WERI-Rb-1 (cell line): ENCODE measurements around the gene METRN.

ENCODE experiments used
- DNase-seq: peaks from one replicate; pipeline ENCODE4 v3.0.0-alpha.2; 2020
- H3K27ac ChIP-seq: fragments of 250-450 bp; sonication (Bioruptor Pico); 2 replicates; pipeline ENCODE4 v1.5.1; 2020; ENCODE audit warnings: mild to moderate bottlenecking, moderate library complexity
- H3K27me3 ChIP-seq: fragments of 250-450 bp; sonication (Bioruptor Pico); 2 replicates; pipeline ENCODE4 v1.5.1; 2021; ENCODE audit warnings: mild to moderate bottlenecking, low read depth, moderate library complexity; ENCODE audit not compliant: insufficient read depth, severe bottlenecking
- H3K36me3 ChIP-seq: fragments of 250-450 bp; sonication (Bioruptor Pico); 2 replicates; pipeline ENCODE4 v1.5.1; 2020; ENCODE audit warnings: mild to moderate bottlenecking, moderate library complexity
- H3K4me3 ChIP-seq: 2 replicates; pipeline ENCODE4 v1.5.1; 2011; ENCODE audit warnings: low read depth, mild to moderate bottlenecking, control low read depth, low read length
- H3K9me3 ChIP-seq: fragments of 250-450 bp; sonication (Bioruptor Pico); 2 replicates; pipeline ENCODE4 v1.5.1; 2021; ENCODE audit warnings: mild to moderate bottlenecking, moderate library complexity; ENCODE audit not compliant: severe bottlenecking
- CTCF ChIP-seq: IDR thresholded peaks from 2 replicates; pipeline ENCODE4 v1.5.1; 2011; ENCODE audit warnings: low read depth, mild to moderate bottlenecking, control low read depth, inconsistent platforms, low read length

METRN gene

DNA sequence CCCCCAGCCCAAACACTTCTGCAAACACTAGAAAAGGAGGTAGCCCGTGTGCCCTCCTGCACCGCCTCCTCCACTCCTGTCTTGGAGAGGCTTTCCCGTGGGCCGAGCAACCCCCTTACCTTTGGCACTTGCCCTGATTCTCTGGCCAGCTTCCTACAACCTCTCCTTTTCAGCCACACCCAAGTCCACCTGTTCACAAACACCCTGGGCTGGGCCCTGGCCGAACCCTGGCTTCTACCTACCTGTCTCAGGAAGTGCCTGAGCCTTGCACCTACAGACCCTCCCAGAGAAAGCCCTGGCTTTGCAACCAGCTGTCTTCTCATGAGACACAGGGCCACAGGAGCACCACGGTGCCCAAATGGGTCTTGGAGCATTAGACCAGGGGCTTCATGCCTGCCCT, 4.0 kb downstream of the METRN start:
- Histone ChIP-seq H3K9me3 (no peaks in the 10 kb centered on the region), H3K4me3 (no peak overlapping the region), H3K27ac (peak overlapping the region; percentile 47), H3K36me3 (peaks cover 6% of the 10 kb centered on the region), H3K27me3 (no peaks in the 10 kb centered on the region)
- DNase-seq, result no peak
- no peak for TF ChIP-seq CTCF

DNA sequence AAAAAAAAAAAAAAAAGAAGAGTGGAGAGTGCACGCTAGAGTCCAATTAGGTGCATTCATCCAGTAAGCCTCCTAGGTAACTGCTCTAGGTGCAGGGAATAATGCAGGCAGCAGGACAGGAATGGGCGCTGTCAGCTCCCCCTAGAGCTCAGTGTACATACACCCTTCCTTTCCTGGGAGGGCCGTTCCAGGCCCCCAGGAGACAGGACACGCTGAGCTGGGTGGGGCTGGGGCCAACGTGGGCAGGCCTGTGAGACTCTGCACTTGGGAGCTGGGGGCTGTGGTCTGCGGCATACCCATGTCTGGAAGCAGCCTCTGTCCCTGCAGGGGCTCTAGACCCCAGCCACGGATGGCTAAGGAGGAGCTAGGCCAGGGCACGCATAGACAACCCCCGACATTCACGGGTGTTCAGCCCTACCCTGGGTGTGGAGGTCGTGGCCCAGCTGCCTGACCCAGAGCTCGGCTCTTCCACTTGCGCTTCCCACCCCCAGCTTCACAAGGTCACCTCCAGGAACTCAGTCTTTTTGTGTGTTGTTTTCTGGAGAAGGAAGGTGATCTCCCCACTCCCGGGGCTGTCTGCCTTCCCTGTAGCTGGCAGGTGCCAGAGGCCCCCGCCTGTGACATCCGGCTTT, 5.0 kb downstream of the METRN start:
- peak; percentile 55 for TF ChIP-seq CTCF
- H3K27ac ChIP-seq, result peak overlapping the region; percentile 99
- DNase-seq, result peak; percentile 63

GRCh38 chr16:720447-720989, 5.6 kb downstream of the METRN start:
- TF ChIP-seq CTCF, result peak; percentile 43
- H3K27me3 ChIP-seq, result no peaks in the 10 kb centered on the region
- H3K27ac ChIP-seq, result peak overlapping the region; percentile 99
- peaks cover 6% of the 10 kb centered on the region for H3K36me3 ChIP-seq
- H3K9me3 ChIP-seq, result no peaks in the 10 kb centered on the region
- peak overlapping the region; percentile 73 for H3K4me3 ChIP-seq
- DNase-seq, result peak; percentile 92

More for the DNA sequence above, 5.0 kb downstream of the METRN start:
- H3K9me3 ChIP-seq, result no peaks in the 10 kb centered on the region
- peaks cover 6% of the 10 kb centered on the region for H3K36me3 ChIP-seq
- peak overlapping the region; percentile 73 for H3K4me3 ChIP-seq
- no peaks in the 10 kb centered on the region for H3K27me3 ChIP-seq

DNA sequence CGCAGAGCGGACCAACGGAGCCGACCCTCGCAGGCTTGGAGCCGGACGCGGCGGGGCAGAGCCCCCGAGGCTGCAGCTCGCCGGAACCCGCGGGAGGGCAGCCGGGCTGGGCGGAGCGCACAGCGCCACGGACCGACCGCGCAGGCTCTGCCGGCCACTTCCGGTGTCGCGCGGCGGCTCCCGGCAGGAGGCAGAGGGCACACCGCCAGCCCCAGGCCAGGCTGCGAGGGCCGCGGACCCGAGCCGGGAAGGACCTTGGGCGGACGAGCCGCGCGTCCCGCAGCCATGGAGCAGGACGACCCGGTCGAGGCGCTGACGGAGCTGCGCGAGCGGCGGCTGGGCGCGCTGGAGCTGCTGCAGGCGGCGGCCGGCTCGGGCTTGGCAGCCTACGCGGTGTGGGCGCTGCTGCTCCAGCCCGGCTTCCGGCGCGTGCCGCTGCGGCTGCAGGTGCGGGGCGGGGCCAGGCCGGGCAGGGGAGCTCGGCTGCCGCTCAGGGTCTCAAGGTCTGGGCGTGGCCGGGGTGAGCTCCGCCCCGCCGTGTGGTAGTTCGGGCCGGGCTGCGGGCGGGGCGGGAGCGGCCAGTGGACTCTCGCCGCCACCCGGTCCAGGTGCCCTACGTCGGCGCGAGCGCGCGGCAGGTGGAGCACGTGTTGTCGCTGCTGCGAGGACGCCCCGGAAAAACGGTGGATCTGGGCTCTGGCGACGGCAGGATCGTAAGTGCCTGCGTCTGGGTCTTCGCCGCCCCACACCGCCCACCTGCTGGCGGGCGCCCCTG, 6.3 kb downstream of the METRN start, which contains the start of gene ANTKMT:
Gene ANTKMT, plus strand, starts transcription at position 157 of the 775 bp plus-strand sequence. Its CDS starts 129 bp downstream, at position 286.
- peak within 1 kb of the TSS; percentile 73 for H3K4me3 ChIP-seq
- no peak for TF ChIP-seq CTCF
- H3K27me3 ChIP-seq, result no peaks in the 10 kb centered on the region
- DNase-seq, result peak; percentile 92
- H3K36me3 ChIP-seq, result peaks cover 6% of the 10 kb centered on the region
- no peaks in the 10 kb centered on the region for H3K9me3 ChIP-seq
- peak within 1 kb of the TSS; percentile 99 for H3K27ac ChIP-seq

GRCh38 chr16:721765-722540, 7.0 kb downstream of the METRN start:
- no peak for TF ChIP-seq CTCF
- DNase-seq, result no peak
- H3K4me3 ChIP-seq, result peak overlapping the region; percentile 29
- H3K27ac ChIP-seq, result peak overlapping the region; percentile 99
- H3K36me3 ChIP-seq, result peaks cover 6% of the 10 kb centered on the region
- H3K27me3 ChIP-seq, result no peaks in the 10 kb centered on the region
- no peaks in the 10 kb centered on the region for H3K9me3 ChIP-seq
